Psoas muscle (tissue), 8 donors: ENCODE results near the gene KRTAP12-3. TPM values are rescaled to one million over a fixed set of nuclear protein-coding genes. Genes with fewer than 3 reads are reported as not detected.

Experiments used
- ATAC-seq, 4 donors: fragments of 200-7000 bp; cut with Tn5 transposase; one replicate each; pipeline ENCODE4 v1.9.1; 2020; ENCODE audit warnings: moderate library complexity in 3 of 4, mild to moderate bottlenecking in 2 of 4
- DNase-seq, 2 donors: peaks; one replicate each; pipeline ENCODE4 v3.0.0-alpha.2; 2020
- H3K27ac ChIP-seq: fragments of 200-600 bp; one replicate; pipeline ENCODE4 v1.8.0; 2022
- H3K27me3 ChIP-seq, 3 donors: fragments of 200-600 bp in 1 of 3; one replicate each; pipeline versions ENCODE4 v1.6.1 to v1.8.0; 2013 to 2022; ENCODE audit warnings: low read length in 2 of 3, mild to moderate bottlenecking in 2 of 3, moderate library complexity in 1 of 3; ENCODE audit not compliant: insufficient read depth in 3 of 3
- H3K36me3 ChIP-seq, 2 donors: fragments of 200-600 bp in 1 of 2; one replicate each; pipeline versions ENCODE4 v1.6.1 to v1.8.0; 2013 to 2022; ENCODE audit warnings: low read depth in 1 of 2, mild to moderate bottlenecking in 1 of 2, moderate library complexity in 1 of 2; ENCODE audit not compliant: insufficient read depth in 1 of 2
- H3K4me1 ChIP-seq: fragments of 200-600 bp; one replicate; pipeline ENCODE4 v1.8.0; 2022
- H3K4me3 ChIP-seq: fragments of 200-600 bp; one replicate; pipeline ENCODE4 v1.8.0; 2022; ENCODE audit warnings: mild to moderate bottlenecking
- H3K9me3 ChIP-seq: fragments of 200-600 bp; one replicate; pipeline ENCODE4 v1.8.0; 2022
- CTCF ChIP-seq: fragments of 200-600 bp; IDR thresholded peaks from one replicate; pipeline ENCODE4 v1.8.0; 2022; ENCODE audit warnings: antibody characterized with exemption
- WGBS, 3 donors: extraction: QIAGEN DNeasy Blood & Tissue Kit; methylation state at CpG; one replicate each; pipeline versions ENCODE4 v1.1.6 to v1.1.7; 2013; 5-methylcytosine and 5-hydroxymethylcytosine counted together
- intact Hi-C, 2 donors: fragments of 100-400 bp; cut with DNase I; formaldehyde crosslinking; loops; one replicate each; pipeline versions ENCODE4 v1.11.0 to v1.14.2; 2022
- polyA plus RNA-seq, 3 donors: library from polyadenylated mRNA; stranded (reverse); fragments of 200-250 nt; gene quantifications; one replicate each; pipeline ENCODE4 v1.2.3, GENCODE V29; 2013
- total RNA-seq, 4 donors: library from RNA; stranded (reverse); fragmentation: NEBNext Ultra II Directional in 2 of 4; extraction: Animal tissue kit (Norgen Biotek cat#: 25700) in 2 of 4; gene quantifications; one replicate each; pipeline versions ENCODE4 v1.2.1 to v1.2.4, GENCODE V29; 2021 to 2023
- donor health status: healthy with polysubstance abuse.
- donor health status: DM: no; HTN: no; CAD: no; lungs with moderate emphysema.
- donor health status: Bipolar disorder and iron deficiency.
- donor health status: healthy.
- donor health status: DM: yes; HTN: yes; CAD: no.
- donor health status: DM: no; HTN: no; CAD: no.
- donor health status: DM: no; HTN: no; CAD: no.
- donor health status: DM: yes; HTN: yes; CAD: no.

KRTAP12-3 gene
- total and polyA plus RNA-seq, 7 donors: not detected

- no peaks in the 10 kb centered on the region for H3K36me3 ChIP-seq
- H3K27ac ChIP-seq: no peak overlapping the region
- no peaks in the 10 kb centered on the region for H3K4me1 ChIP-seq
- DNase-seq (peak in 1 of 2 donors; percentile 35), ATAC-seq (no peak)
- TF ChIP-seq CTCF: no peak
- intact Hi-C loops: no loop called here
- H3K4me3 ChIP-seq: no peak overlapping the region
- peaks cover 5 to 92% (median 46%) of the 10 kb centered on the region in 3 donors for H3K27me3 ChIP-seq
- 30 to 47% (median 42%) methylated on average over 18 to 21 of the region's 22 CpGs for WGBS, 3 donors
- H3K9me3 ChIP-seq: no peaks in the 10 kb centered on the region
Measured at GRCh38 chr21:44702111-44702972, 44.6 kb downstream of the KRTAP12-3 start.

- Histone ChIP-seq H3K4me3 (no peak overlapping the region), H3K9me3 (no peaks in the 10 kb centered on the region), H3K27me3 (peaks cover 5 to 91% (median 46%) of the 10 kb centered on the region in 3 donors), H3K4me1 (no peaks in the 10 kb centered on the region), H3K36me3 (no peaks in the 10 kb centered on the region), H3K27ac (no peak overlapping the region)
- ATAC-seq: no peak
- DNase-seq: peak in 1 of 2 donors; percentile 17
- 45 to 49% (median 46%) methylated on average over 14 to 16 of the region's 16 CpGs for WGBS, 3 donors
- intact Hi-C loops: no loop called here
- TF ChIP-seq CTCF: no peak
Measured at GRCh38 chr21:44702973-44703730, 45.4 kb downstream of the KRTAP12-3 start.

GRCh38 chr21:44703731-44704635 is 46.3 kb downstream of the KRTAP12-3 start:
- ATAC-seq: no peak
- DNase-seq: peak in 1 of 2 donors; percentile 26
- Histone ChIP-seq H3K4me3 (no peak overlapping the region), H3K9me3 (no peaks in the 10 kb centered on the region), H3K27me3 (peaks cover 0 to 92% (median 46%) of the 10 kb centered on the region in 3 donors), H3K36me3 (no peaks in the 10 kb centered on the region), H3K27ac (no peak overlapping the region), H3K4me1 (no peaks in the 10 kb centered on the region)
- no peak for TF ChIP-seq CTCF
- WGBS, 3 donors: 33 to 37% (median 35%) methylated on average over 13 of the region's 13 CpGs
- intact Hi-C loops: no loop called here

- DNase-seq (peak in 1 of 2 donors; percentile 39), ATAC-seq (no peak)
- H3K27me3 ChIP-seq: peaks cover 0 to 94% (median 52%) of the 10 kb centered on the region in 3 donors
- H3K9me3 ChIP-seq: no peaks in the 10 kb centered on the region
- H3K36me3 ChIP-seq: no peaks in the 10 kb centered on the region
- TF ChIP-seq CTCF: no peak
- WGBS, 3 donors: 9 to 19% (median 12%) methylated on average over 13 of the region's 13 CpGs
- H3K4me3 ChIP-seq: no peak overlapping the region
- H3K4me1 ChIP-seq: no peaks in the 10 kb centered on the region
- no peak overlapping the region for H3K27ac ChIP-seq
- intact Hi-C loops: no loop called here
Measured at GRCh38 chr21:44704636-44705001, 46.9 kb downstream of the KRTAP12-3 start.
